Measurements from ENCODE around the gene ANKRD61.

GRCh38 chr7:6035686-6036085 lies 4.5 kb downstream of the ANKRD61 start:
- TF ChIP-seq CTCF (IDR thresholded peaks at IDR 0.05 in 4 of 5, conservative IDR thresholded peaks at IDR 0.05 in 1 of 5) (no peak), POLR2A (IDR thresholded peaks at IDR 0.05) (no peak)
